ENCODE measurements around the gene TMEM87B.

The TMEM87B gene

DNA sequence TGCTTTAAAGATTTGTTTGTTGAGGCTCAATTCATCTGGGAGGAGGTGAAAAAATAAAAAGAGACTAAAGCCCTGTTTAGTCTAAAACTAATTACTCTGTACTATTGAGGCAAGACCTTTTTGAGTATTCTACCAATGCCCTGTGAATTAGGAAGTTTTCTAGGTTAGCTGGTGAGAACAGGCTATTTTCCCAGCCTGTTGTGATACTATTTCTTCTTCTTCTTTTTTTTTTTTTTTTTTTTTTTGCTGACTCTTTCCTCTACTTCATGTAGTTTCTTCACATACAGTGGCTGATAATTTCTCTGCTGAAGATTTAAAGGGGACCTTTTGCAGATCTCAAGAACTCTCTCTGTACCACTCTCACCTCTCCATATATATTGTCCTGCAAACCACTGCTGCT, 8.8 kb upstream of the TMEM87B start:
- TF ChIP-seq, protein P1, sequence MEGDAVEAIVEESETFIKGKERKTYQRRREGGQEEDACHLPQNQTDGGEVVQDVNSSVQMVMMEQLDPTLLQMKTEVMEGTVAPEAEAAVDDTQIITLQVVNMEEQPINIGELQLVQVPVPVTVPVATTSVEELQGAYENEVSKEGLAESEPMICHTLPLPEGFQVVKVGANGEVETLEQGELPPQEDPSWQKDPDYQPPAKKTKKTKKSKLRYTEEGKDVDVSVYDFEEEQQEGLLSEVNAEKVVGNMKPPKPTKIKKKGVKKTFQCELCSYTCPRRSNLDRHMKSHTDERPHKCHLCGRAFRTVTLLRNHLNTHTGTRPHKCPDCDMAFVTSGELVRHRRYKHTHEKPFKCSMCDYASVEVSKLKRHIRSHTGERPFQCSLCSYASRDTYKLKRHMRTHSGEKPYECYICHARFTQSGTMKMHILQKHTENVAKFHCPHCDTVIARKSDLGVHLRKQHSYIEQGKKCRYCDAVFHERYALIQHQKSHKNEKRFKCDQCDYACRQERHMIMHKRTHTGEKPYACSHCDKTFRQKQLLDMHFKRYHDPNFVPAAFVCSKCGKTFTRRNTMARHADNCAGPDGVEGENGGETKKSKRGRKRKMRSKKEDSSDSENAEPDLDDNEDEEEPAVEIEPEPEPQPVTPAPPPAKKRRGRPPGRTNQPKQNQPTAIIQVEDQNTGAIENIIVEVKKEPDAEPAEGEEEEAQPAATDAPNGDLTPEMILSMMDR (IDR thresholded peaks at IDR 0.05; ENCODE audit: insufficient read depth, low read depth, low read length, missing control alignments): no peak
- DNase-seq (ENCODE audit: low read depth): no peak
- no peak overlapping the region for H3K4me3 ChIP-seq (ENCODE audit: low read length)

DNA sequence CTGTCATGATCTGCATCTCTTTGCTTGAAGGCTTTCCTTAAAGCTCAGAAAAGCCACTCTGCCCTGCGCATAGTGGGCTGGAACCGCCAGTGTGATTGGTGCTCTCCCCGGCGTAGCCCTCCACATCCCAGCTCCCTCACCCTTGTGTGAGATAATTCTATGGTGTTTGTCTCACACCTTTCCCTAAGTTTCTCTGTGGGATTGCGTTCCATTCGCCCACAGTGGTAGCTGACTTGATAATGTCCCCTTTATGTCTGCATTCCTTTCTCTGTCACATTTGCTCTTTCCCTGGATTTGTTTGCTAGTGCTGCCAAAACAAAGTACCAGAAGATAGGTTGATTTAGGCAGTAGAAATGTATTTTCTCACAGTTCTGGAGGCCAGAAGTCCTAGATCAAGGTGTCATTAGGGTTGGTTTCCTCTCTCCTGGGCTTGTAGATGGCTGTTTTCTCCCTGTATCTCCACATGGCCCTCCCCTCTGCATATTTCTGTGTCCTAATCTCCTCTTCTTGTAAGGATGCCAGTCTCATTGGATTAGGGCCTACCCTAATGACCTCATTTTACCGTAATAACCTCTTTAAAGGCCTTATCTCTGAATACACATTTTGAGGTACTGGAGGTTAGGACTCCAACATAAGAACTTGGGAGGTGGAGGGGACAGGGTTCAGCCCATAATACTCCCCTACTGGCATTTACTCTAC, 7.4 kb upstream of the TMEM87B start:
- TF ChIP-seq, protein P1 (IDR thresholded peaks at IDR 0.05; ENCODE audit: insufficient read depth, low read depth, low read length, missing control alignments): no peak
- H3K4me3 ChIP-seq (ENCODE audit: low read length): no peak overlapping the region
- no peak for DNase-seq (ENCODE audit: low read depth)

DNA sequence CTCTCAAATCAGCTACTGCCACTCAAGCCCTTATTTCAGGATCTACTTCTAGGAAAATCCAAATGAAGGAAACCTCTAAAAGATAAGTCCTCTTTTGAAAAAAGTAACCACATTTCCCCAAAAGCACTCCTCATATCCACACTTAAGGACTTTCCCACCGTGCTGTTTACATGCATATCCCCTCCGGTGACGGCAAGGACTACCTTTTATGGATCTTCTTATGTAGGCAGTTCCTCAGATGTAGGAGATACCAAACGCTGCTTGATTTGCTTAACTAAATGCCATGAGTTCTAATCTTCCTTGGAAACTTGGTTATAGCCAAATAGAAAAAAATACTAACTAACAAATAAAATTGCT, 6.9 kb upstream of the TMEM87B start:
- H3K4me3 ChIP-seq (ENCODE audit: low read length): no peak overlapping the region
- TF ChIP-seq, protein P1 (IDR thresholded peaks at IDR 0.05; ENCODE audit: insufficient read depth, low read depth, low read length, missing control alignments): no peak
- no peak for DNase-seq (ENCODE audit: low read depth)

DNA sequence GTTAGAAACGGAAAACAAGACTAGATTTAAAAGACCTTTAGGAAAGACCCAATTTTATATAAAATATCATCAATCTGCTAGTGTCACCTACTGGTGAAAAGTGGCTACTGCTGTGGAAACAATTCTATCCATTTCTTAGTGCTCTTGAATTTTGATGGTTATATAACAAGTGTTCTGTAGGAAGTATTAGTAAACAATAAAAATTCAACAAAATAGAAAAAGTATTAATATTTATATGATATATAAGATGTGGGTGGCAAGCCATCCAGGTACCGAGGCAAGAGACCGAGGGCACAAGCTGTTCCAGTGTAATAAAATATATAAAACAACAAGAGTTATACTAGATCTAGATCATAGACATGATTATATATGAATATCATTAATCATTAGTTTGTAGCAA, 6.2 kb upstream of the TMEM87B start:
- DNase-seq (ENCODE audit: low read depth): peak; percentile 67
- no peak overlapping the region for H3K4me3 ChIP-seq (ENCODE audit: low read length)
- TF ChIP-seq, protein P1 (IDR thresholded peaks at IDR 0.05; ENCODE audit: insufficient read depth, low read depth, low read length, missing control alignments): peak; percentile 79

DNA sequence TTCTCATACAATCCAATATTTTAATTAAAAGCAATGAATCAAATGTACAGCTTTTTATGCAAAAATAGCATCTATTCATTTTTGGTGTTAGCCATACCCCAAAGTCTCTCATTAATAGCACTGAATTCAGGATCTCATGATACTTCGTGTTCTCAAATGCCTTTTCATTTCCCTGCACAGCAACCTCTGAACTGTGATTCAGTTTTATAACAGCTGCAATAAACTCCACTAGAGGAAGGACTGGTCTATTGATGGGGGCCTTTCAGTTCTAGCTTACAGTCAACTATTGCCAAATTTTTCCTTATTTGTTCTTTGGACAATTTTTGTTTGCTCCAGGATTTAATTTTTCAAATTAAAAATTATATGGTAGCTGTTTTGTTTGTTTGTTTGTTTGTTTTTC, 4.8 kb upstream of the TMEM87B start:
- no peak overlapping the region for H3K4me3 ChIP-seq (ENCODE audit: low read length)
- no peak for DNase-seq (ENCODE audit: low read depth)
- TF ChIP-seq, protein P1 (IDR thresholded peaks at IDR 0.05; ENCODE audit: insufficient read depth, low read depth, low read length, missing control alignments): no peak

DNA sequence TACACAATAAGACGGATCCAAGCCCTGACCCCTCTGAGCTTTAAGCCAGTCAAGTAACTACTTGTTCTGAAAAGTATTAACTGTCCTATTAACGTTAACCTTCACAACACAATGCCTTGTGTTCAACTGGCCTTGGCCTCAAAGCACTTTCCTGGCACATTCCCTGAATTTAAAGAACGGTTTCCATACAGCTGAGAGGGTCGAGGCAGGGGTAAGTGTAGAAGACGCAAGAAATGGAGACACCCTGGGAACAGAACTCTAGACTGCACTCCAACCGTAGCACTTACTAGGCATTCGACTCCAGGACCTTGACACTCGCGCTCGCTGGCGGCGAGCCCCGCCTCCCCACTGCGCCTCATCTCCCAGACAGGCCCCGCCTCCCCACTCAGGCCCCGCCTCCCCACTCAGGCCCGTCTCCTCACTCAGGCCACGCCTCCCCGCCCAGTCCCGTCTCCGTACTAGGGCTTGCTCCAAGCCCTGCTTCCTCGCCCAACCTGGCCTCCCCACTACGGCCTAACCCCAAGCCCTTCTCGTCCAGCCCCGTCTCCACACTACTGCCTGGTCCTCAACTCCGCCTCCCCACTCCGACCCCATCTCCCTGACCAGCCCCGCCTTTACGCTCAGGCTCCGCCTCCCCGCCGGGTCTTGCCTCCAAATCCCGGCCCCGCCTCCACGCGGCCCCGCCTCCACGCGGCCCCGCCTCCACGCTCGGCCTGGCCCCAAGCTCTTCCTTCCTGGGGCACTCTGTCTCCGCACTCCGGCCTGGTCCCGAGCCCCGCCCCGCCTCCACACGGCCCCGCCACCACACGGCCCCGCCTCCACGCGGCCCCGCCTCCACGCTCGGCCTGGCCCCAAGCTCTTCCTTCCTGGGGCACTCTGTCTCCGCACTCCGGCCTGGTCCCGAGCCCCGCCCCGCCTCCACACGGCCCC, 887 bp upstream of the TMEM87B start:
- H3K4me3 ChIP-seq (ENCODE audit: low read length): peak overlapping the region; percentile 76
- TF ChIP-seq, protein P1 (IDR thresholded peaks at IDR 0.05; ENCODE audit: insufficient read depth, low read depth, low read length, missing control alignments): no peak
- DNase-seq (ENCODE audit: low read depth): peak; percentile 97
